ENCODE results near the gene MAPT.

Gene MAPT

GRCh38 chr17:46028374-46028773, 134.0 kb downstream of the MAPT start:
- DNase-seq (ENCODE audit: low spot score): no peak

- DNase-seq (ENCODE audit: low spot score): no peak
These were observed 134.7 kb downstream of the MAPT start for GRCh38 chr17:46028981-46029565.

DNA sequence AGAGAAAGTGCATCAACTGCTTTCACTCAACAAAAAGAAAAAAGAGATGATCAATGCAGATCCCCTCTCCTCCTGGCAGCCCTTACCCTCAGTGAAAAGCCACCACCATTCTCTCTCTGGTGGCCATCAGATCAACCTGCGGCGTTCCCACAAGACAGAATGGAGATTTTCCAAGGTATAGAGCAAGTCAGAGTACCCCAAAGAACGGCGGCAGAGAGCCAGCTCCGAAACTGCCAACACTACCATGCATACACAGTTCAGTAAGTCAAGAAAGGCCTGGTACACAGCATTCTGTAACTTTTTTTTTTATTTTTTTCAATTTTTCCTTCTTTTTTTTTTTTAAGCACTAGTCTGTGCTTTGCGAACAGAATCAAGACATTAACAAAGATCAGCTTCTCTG, 135.3 kb downstream of the MAPT start:
- DNase-seq (ENCODE audit: low spot score): no peak

DNA sequence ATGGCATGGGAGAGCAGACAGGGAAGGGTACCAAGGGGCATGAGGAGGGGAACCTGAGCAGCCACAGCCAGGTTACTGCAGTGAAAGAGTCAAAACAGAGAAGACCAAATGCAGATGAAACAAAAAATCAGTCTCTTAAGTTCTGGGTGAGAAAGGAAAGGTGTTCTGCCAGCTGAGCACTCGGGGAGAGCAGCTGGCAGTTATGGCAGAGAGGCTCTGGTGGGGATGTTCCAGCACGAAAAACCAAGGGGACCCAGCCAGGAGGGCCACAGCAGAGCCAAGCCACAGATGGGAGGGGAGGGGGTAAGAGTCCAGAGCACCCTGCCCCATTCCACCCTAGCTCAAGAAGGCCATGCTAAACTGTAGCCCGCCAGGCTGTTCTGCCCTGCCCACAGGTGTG, 136.4 kb downstream of the MAPT start:
- DNase-seq (ENCODE audit: low spot score): no peak

DNA sequence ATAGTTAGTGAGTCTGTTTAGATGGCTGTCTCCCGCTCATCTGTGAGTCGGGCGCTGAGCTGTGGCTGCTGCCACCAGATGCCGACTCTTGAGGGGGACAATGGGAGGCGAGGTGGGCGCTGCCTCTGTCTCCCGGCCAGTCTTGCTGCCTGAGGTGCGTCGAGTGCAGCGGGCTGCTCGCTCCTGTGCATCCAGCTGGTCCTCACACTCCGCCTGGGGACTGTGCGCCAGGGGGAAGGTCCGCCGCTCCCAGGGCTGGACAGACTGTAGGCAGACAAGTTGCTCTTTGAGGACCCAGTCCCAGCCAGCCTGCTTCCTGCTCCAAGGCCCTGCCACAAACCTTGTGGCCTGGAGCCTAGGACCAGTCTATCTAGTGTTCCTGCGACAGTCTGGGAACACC, 137.1 kb downstream of the MAPT start:
- no peak for DNase-seq (ENCODE audit: low spot score)

DNA sequence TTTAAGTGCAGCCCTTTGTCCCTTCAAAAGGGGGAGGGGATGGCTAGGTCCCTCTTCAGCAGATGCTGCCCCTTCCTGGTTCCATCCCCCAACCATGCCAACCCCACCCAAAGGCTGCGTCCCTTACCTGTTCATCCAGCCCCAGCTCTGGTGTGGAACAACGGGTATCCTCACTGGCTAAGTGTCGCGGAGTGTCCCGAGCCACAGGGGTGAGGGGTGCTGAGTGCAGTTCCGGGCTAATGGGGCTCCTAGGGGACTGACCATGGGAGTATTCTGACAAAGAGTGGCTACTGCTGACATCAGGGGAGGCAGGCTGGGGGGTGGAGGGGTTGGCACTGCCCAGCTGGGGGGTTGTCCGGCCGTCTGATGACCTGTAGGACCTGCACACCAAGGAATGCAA, 137.6 kb downstream of the MAPT start:
- no peak for DNase-seq (ENCODE audit: low spot score)

DNA sequence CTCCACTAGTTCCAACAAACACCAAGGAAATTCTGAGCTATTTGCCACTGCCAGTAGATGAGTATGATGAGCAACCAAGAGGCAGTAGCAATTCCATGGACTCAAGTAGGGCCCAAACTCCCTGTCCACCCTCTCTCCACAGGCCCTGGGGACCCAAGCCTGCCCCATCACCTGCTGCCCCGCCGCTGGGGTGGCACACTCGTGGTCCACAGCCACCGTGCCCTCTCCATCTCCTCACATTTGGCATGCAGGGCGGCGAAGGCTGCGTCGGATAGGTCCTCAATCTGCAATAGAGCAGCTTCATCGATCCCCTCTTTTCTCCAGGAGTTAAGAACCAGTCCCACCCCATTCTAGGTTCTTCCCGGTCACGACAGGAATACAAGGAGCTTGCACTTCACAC, 138.6 kb downstream of the MAPT start:
- DNase-seq (ENCODE audit: low spot score): no peak

- DNase-seq (ENCODE audit: low spot score): no peak
These were observed 139.0 kb downstream of the MAPT start for GRCh38 chr17:46033392-46033791.

GRCh38 chr17:46035112-46035818, 140.9 kb downstream of the MAPT start:
- no peak for DNase-seq (ENCODE audit: low spot score)

DNA sequence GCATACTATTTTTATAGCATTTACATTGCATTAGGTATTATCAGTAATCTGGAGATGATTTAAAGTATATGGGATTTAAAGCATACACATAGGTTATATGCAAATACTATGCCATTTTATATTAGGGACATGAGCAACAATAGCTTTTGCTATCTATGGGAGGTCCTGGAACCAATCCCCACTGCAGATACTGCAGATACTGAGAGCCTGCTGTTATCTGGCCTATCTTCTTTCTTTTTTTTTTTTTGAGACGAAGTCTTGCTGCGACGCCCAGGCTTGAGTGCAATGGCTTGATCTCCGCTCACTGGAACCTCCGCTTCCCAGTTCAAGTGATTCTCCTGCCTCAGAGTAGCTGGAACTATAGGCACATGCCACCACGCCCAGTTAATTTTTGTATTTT, 142.1 kb downstream of the MAPT start:
- no peak for DNase-seq (ENCODE audit: low spot score)

DNA sequence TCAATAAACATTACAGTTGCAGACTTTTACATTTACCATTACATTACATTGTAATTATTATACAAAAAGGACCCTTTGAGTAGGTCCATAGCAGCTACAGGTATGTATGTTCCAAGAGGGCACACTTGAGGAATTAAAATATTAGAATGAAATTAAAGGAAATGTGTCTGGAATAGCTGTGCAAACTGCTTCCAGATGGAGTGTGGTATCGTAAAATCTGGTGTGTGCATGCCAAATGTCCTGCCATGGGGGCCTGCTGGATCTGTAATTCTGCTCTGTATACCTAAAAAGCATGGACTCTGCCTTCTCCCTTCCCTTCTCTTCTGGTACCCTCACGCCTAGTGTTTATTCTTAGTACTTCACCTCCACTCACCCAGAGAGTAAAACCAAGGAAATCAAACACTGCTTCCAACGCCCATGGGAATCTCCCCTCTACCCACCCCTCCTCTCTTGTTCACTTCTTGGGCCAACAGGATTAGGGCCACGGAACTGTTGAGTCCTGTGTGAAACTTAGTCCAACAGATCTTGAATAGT, 143.4 kb downstream of the MAPT start:
- no peak for DNase-seq (ENCODE audit: low spot score)

- no peak for DNase-seq (ENCODE audit: low spot score)
These were observed 144.1 kb downstream of the MAPT start for GRCh38 chr17:46038414-46038813.

GRCh38 chr17:46038937-46039336, 144.6 kb downstream of the MAPT start:
- no peak for DNase-seq (ENCODE audit: low spot score)

GRCh38 chr17:46039592-46040186, 145.3 kb downstream of the MAPT start:
- DNase-seq (ENCODE audit: low spot score): no peak

DNA sequence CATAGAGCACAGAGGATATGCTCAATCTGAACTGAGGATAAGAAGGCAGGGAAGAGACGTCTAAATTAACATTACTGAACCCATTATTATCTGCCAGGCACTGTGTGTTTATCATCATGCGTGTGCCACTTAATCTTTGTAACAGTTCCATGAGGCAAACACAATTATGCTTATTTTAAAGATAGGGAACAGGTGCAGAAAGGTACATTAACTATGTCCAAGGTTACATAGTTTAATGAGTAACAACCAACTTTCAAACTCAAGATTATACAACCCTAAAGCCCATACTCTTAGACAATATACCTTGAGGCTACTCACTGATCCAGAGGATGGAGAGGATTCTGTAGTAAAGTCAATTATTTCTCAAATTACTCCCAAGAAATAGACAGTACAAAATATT, 147.9 kb downstream of the MAPT start:
- no peak for DNase-seq (ENCODE audit: low spot score)

GRCh38 chr17:46042925-46043324, 148.6 kb downstream of the MAPT start:
- no peak for DNase-seq (ENCODE audit: low spot score)

DNA sequence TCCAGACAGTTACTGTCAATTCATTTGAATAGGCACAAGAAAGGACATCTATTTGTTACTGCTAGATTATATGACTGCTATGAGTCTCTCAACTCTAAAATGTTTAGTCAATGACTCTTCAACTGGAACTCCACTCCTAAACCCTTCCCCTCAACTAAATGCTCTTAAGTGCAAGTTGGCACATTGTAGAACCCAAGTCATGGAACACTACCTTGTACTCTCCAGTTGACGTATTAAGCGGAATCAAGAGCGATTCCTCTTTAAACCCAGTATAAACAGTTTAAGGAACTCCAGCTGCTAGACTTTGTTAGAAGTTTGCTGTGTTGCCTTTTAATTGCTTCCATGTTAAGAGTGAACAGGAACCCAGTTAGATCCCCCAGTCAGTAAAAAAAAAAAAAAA, 149.3 kb downstream of the MAPT start:
- DNase-seq (ENCODE audit: low spot score): no peak

GRCh38 chr17:46044286-46044928, 150.1 kb downstream of the MAPT start:
- peak; percentile 67 for DNase-seq (ENCODE audit: low spot score)

DNA sequence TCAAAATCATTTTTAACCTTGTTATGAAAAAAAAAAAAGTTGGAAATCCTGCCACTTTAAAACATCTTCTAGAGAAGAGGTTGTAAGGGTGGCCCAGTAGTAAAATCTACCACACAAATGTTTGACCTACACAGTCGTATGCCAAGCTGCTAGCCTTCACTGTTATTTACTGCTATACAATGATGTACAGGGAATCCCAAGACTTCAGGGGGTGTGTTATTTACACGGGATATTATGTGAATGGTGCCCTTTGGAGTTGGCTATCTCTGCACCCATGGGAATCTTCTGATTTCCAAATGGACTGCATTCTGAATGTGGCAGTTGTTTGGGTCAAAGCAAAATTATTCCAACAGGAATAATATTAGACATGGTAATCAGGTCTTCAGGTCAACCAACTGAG, 150.6 kb downstream of the MAPT start:
- DNase-seq (ENCODE audit: low spot score): no peak

DNA sequence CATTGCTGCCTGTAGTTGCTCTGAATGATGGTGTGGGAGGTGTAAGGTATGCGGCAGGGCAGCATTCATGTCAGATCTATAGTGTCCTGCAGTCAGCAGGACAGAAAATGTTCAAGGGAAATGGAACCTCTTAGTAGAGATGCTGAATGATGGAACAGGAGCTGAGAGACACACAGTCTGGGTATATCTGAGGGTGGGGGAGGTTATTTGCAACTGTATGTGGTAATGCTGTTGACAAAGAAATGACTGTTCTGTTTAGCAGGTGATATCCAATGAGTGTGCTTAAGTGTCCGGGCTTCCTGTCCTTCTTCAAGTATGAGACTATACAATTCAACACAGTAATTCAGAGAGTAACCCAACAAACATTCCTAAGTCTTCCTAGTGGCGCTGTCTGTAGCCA, 151.3 kb downstream of the MAPT start:
- DNase-seq (ENCODE audit: low spot score): no peak

GRCh38 chr17:46046957-46047356, 152.6 kb downstream of the MAPT start:
- no peak for DNase-seq (ENCODE audit: low spot score)

DNA sequence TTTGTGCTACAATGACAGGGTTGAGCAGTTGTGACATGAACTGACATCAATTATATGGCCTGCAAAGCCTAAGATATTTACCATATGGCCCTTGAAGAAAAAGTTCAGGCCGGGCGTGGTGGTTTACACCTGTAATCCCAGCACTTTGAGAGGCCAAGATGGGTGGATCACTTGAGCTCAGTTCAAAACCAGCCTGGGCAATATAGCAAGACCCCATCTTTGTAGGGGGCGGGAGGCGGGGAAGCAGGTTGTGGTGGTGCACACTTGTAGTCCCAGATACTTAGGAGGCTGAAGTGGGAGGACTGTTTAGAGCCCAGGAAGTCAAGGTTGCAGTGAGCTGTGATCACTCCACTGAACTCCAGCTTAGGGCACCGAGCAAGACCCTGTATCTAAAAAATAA, 153.0 kb downstream of the MAPT start:
- DNase-seq (ENCODE audit: low spot score): no peak

GRCh38 chr17:46047856-46048255, 153.5 kb downstream of the MAPT start:
- DNase-seq (ENCODE audit: low spot score): no peak
